GM12878 (cell line): ENCODE results near the gene REEP2. TPM values are rescaled to one million over a fixed set of nuclear protein-coding genes. Genes with fewer than 3 reads are reported as not detected.

Experiments used
- ATAC-seq: fragments of 200-7000 bp; cut with Tn5 transposase; 3 replicates; pipeline ENCODE4 v1.9.1; 2020; ENCODE audit warnings: mild to moderate bottlenecking, moderate library complexity
- BruUV-seq: library from RNA; stranded (reverse); fragments of 400-500 nt; replicated peaks from 2 replicates; lab custom pipeline; 2021; lab: Mats Ljungman, UMichigan
- CTCF ChIA-PET: fragments of 300-600 bp; sonication (Branson Sonifier 250); formaldehyde crosslinking; extraction: SDS; loops from one replicate; lab custom pipeline; 2021; ENCODE audit warnings: inconsistent platforms; lab: Yijun Ruan, JAX
- POLR2A ChIA-PET: fragments of 350-600 bp; formaldehyde crosslinking; extraction: SDS; loops from one replicate; lab custom pipeline; 2021; ENCODE audit warnings: inconsistent platforms; lab: Charles Lee
- RAD21 ChIA-PET: fragments of 300-600 bp; sonication (Branson Sonifier 250); formaldehyde crosslinking; loops from one replicate; lab custom pipeline; 2023; ENCODE audit warnings: antibody characterized with exemption; ENCODE audit not compliant: unreplicated experiment; lab: Charles Lee
- SMC1A ChIA-PET: fragments of 300-600 bp; sonication (Branson Sonifier 250); formaldehyde crosslinking; loops from one replicate; lab custom pipeline; 2023; ENCODE audit not compliant: unreplicated experiment, uncharacterized antibody; lab: Charles Lee
- DNase-seq: peaks from one replicate; pipeline ENCODE4 v3.0.0-alpha.2; 2011; ENCODE audit warnings: low read depth, low spot score
- FAIRE-seq: peaks from 3 replicates; lab custom pipeline; 2011; peaks lifted over from hg19 to GRCh38; lab: Jason Lieb, UNC
- H2AFZ ChIP-seq: 2 replicates; pipeline ENCODE4 v1.6.0; 2011; ENCODE audit warnings: low read depth, low read length, control low read depth; ENCODE audit not compliant: control insufficient read depth
- H3K27ac ChIP-seq: 2 replicates; pipeline ENCODE4 v1.5.1; 2011; ENCODE audit warnings: control low read depth; ENCODE audit not compliant: control insufficient read depth, insufficient read depth
- H3K27me3 ChIP-seq, 2 experiments: replicated peaks in 1 of 2; 2 replicates each; pipeline versions ENCODE4 v1.6.0 to v1.6.1; 2011; ENCODE audit warnings: low read length in 1 of 2; ENCODE audit not compliant: control insufficient read depth in 2 of 2, insufficient read depth in 2 of 2
- H3K36me3 ChIP-seq, 2 experiments: 2 replicates each; pipeline ENCODE4 v1.5.1; 2011; ENCODE audit warnings: low read length in 1 of 2; ENCODE audit not compliant: control insufficient read depth in 2 of 2, insufficient read depth in 2 of 2
- H3K4me1 ChIP-seq: 2 replicates; pipeline ENCODE4 v1.6.1; 2011; ENCODE audit warnings: mild to moderate bottlenecking, low read length, moderate library complexity, mixed read lengths; ENCODE audit not compliant: control insufficient read depth, insufficient read depth
- H3K4me2 ChIP-seq: 2 replicates; pipeline ENCODE4 v1.6.0; 2011; ENCODE audit warnings: control low read depth; ENCODE audit not compliant: control insufficient read depth, insufficient read depth
- H3K4me3 ChIP-seq: fragments of 200-600 bp; sonication (generic); 2 replicates; pipeline ENCODE4 v1.5.1; 2016
- H3K79me2 ChIP-seq: 2 replicates; pipeline ENCODE4 v1.6.0; 2011; ENCODE audit warnings: low read length; ENCODE audit not compliant: control insufficient read depth, insufficient read depth
- H3K9ac ChIP-seq: 2 replicates; pipeline ENCODE4 v1.8.0; 2011; ENCODE audit warnings: low read length, control low read depth, mixed read lengths; ENCODE audit not compliant: control insufficient read depth, insufficient read depth
- H3K9me3 ChIP-seq: replicated peaks from 3 replicates; pipeline ENCODE4 v1.5.1; 2011; ENCODE audit warnings: mild to moderate bottlenecking, low read length; ENCODE audit not compliant: control insufficient read depth, insufficient read depth
- H4K20me1 ChIP-seq: 2 replicates; pipeline ENCODE4 v1.6.0; 2011; ENCODE audit not compliant: control insufficient read depth, insufficient read depth
- NR2C1 ChIP-seq: fragments of 450-650 bp; IDR thresholded peaks from 2 replicates; pipeline ENCODE4 v1.6.1; 2017; ENCODE audit warnings: antibody characterized with exemption, mild to moderate bottlenecking, moderate library complexity
- PAX5 ChIP-seq: IDR thresholded peaks from 2 replicates; pipeline ENCODE4 v1.6.1; 2011; ENCODE audit warnings: low read depth, low read length, borderline replicate concordance
- PBX3 ChIP-seq: IDR thresholded peaks from 2 replicates; pipeline ENCODE4 v1.6.1; 2011; ENCODE audit warnings: mild to moderate bottlenecking, low read depth, low read length, moderate library complexity; ENCODE audit not compliant: insufficient replicate concordance
- POU2F2 ChIP-seq: IDR thresholded peaks from 3 replicates; pipeline ENCODE4 v1.6.1; 2011; ENCODE audit warnings: low read depth, mild to moderate bottlenecking, low read length, borderline replicate concordance
- RB1 ChIP-seq: fragments of 450-650 bp; formaldehyde crosslinking; IDR thresholded peaks from 2 replicates; pipeline ENCODE4 v1.6.1; 2017; ENCODE audit warnings: mild to moderate bottlenecking, borderline replicate concordance
- SREBF1 ChIP-seq: IDR thresholded peaks from 2 replicates; pipeline ENCODE4 v1.6.1; 2012; ENCODE audit warnings: mild to moderate bottlenecking, low read length
- ZNF217 ChIP-seq: fragments of 450-650 bp; IDR thresholded peaks from 2 replicates; pipeline ENCODE4 v1.6.1; 2017; ENCODE audit warnings: antibody characterized with exemption, mild to moderate bottlenecking
- WGBS: methylation state at CpG from one replicate; pipeline ENCODE4 v1.1.6; 2016; ENCODE audit warnings: low lambda C conversion rate; ENCODE audit not compliant: insufficient replicate concordance, insufficient coverage; ENCODE audit errors: missing lambda C conversion rate; 5-methylcytosine and 5-hydroxymethylcytosine counted together
- in situ Hi-C: fragments of 300-500 bp; cut with MboI; formaldehyde crosslinking; loops from 9 replicates; pipeline ENCODE4 v1.14.3; 2018; ENCODE audit warnings: mixed read lengths
- intact Hi-C: fragments of 100-400 bp; cut with micrococcal nuclease; formaldehyde crosslinking; loops from one replicate; pipeline ENCODE4 v1.14.2; 2022; ENCODE audit not compliant: unreplicated experiment
- polyA plus RNA-seq, 11 experiments: library from polyadenylated mRNA; depleted of rRNA in 4 of 11; unstranded in 6 of 11; stranded (reverse) in 5 of 11; fragments of >200 nt; fragmentation: Nextera tagmentation in 4 of 11; fragmentation: Illumina TruSeq in 1 of 11; extraction: Ambion mirVana in 4 of 11; extraction: Trizol in 1 of 11; gene quantifications; 1 replicate in 1 of 11; 2 replicates in 10 of 11; pipeline versions ENCODE4 v1.2.1 to v1.2.3, GENCODE V29; 2011 to 2016; ENCODE audit warnings: inconsistent platforms in 2 of 11, missing spikeins in 2 of 11, low read depth in 1 of 11
- total RNA-seq, 4 experiments: library from RNA; depleted of rRNA in 3 of 4; stranded (reverse); fragments of >200 nt in 3 of 4; fragmentation: Illumina TruSeq in 1 of 4; extraction: Trizol in 1 of 4; gene quantifications; 2 replicates each; pipeline versions ENCODE4 v1.2.1 to v1.2.3, GENCODE V29; 2013 to 2021
- TF ChIP-seq, protein P1 (sequence below): fragments of 450-650 bp; formaldehyde crosslinking; IDR thresholded peaks from 2 replicates; pipeline ENCODE4 v1.5.0; 2022; ENCODE audit warnings: mild to moderate bottlenecking, missing genetic modification characterization

The REEP2 gene
- total and polyA plus RNA-seq, 10 of the 15 experiments (the other 5 are each of a cell fraction or from before 2014, with no cell fraction given): 0.10 to 3.1 (median 2.0) TPM

- TF ChIP-seq, protein P1, sequence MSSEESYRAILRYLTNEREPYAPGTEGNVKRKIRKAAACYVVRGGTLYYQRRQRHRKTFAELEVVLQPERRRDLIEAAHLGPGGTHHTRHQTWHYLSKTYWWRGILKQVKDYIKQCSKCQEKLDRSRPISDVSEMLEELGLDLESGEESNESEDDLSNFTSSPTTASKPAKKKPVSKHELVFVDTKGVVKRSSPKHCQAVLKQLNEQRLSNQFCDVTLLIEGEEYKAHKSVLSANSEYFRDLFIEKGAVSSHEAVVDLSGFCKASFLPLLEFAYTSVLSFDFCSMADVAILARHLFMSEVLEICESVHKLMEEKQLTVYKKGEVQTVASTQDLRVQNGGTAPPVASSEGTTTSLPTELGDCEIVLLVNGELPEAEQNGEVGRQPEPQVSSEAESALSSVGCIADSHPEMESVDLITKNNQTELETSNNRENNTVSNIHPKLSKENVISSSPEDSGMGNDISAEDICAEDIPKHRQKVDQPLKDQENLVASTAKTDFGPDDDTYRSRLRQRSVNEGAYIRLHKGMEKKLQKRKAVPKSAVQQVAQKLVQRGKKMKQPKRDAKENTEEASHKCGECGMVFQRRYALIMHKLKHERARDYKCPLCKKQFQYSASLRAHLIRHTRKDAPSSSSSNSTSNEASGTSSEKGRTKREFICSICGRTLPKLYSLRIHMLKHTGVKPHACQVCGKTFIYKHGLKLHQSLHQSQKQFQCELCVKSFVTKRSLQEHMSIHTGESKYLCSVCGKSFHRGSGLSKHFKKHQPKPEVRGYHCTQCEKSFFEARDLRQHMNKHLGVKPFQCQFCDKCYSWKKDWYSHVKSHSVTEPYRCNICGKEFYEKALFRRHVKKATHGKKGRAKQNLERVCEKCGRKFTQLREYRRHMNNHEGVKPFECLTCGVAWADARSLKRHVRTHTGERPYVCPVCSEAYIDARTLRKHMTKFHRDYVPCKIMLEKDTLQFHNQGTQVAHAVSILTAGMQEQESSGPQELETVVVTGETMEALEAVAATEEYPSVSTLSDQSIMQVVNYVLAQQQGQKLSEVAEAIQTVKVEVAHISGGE: 0 out of 2 replicates have a peak, but pooled peaks have one; percentile 39
- TF ChIP-seq POU2F2 (peak; percentile 64; the same call in 2 of the 3 replicates), SREBF1 (no peak), PBX3 (no peak)
Observed at GRCh38 chr5:138468133-138468965, 29.5 kb downstream of the REEP2 start (continued).

DNA sequence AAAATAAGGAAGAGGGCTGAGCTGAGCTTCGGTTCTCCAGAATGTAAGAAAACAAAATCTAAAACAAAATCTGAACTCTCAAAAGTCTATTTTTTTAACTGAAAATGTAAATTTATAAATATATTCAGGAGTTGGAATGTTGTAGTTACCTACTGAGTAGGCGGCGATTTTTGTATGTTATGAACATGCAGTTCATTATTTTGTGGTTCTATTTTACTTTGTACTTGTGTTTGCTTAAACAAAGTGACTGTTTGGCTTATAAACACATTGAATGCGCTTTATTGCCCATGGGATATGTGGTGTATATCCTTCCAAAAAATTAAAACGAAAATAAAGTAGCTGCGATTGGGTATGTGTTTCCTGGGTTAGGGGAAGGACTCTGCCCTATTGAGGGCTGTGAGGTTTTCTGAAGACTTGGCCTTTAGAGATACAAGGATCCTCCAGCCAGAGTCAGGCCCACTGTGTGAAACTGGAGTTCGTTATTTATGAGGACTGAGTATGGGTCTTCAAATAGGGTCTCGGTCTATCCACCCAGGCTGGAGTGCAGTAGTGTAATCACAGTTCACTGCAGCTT is 30.2 kb downstream of the REEP2 start:
- ChIA-PET POLR2A (interaction anchor here (0.6 kb wide), 1 partner anchor 24 kb away, joined by 3 read pairs; no protein-coding TSS in a partner anchor), SMC1A (interaction anchor here (1.4 to 1.5 kb wide), 2 partner anchors 28 to 40 kb away, joined by 3 to 6 read pairs; no protein-coding TSS in a partner anchor), RAD21 (no interaction called here), CTCF (interaction anchor here (1.4 kb wide), 1 partner anchor 17 kb away, joined by 4 read pairs; no protein-coding TSS in a partner anchor)
- DNase-seq (no peak), ATAC-seq (no peak), FAIRE-seq (no peak)
- Histone ChIP-seq H4K20me1 (no peaks in the 10 kb centered on the region), H3K36me3 (no peaks in the 10 kb centered on the region; a peak in 1 of 4 replicates), H3K27ac (no peak overlapping the region), H3K4me2 (no peak overlapping the region), H3K9me3 (no peaks in the 10 kb centered on the region), H3K79me2 (no peaks in the 10 kb centered on the region), H3K27me3 (peaks cover 0 to 6% of the 10 kb centered on the region in 2 experiments; a peak in 1 of 4 replicates), H3K4me1 (peaks cover 5% of the 10 kb centered on the region), H3K4me3 (no peak overlapping the region), H3K9ac (no peak overlapping the region), H2AFZ (no peak overlapping the region)
- in situ Hi-C loops (no loop called here), intact Hi-C loops (loop anchor here (10.0 kb wide), 2 partner anchors 714 to 796 kb away; partner anchors contain the start of gene HNRNPA0)
- 82% methylated on average over 8 of the region's 8 CpGs for WGBS
- BruUV-seq: no TSS peak
- TF ChIP-seq NR2C1 (no peak), PAX5 (peak; percentile 63; the same call in 1 of the 2 replicates), RB1 (no peak), ZNF217 (no peak), POU2F2 (no peak; the same call in 2 of the 3 replicates)
- TF ChIP-seq, protein P1: no peak
